ENCODE results near the gene ZCCHC4.

- TF ChIP-seq CTCF (IDR thresholded peaks at IDR 0.05) (no peak), EP300 (IDR thresholded peaks at IDR 0.05) (no peak), POLR2AphosphoS5 (IDR thresholded peaks at IDR 0.05) (no peak)
Measured at GRCh38 chr4:25406081-25406692, 93.6 kb downstream of the ZCCHC4 start.

All from stomach (tissue), 4 donors.